H9 (cell line): Measurements from ENCODE around the gene FNDC3B. TPM values are rescaled to one million over a fixed set of nuclear protein-coding genes. Genes with fewer than 3 reads are reported as not detected.
A peak's percentile ranks its signal among the peaks of the same experiment; 100 is the strongest.

ENCODE experiments used
- DNase-seq: peaks from one replicate; pipeline ENCODE4 v3.0.0-alpha.2; 2017
- H2AFZ ChIP-seq: one replicate; pipeline ENCODE4 v1.6.1; 2013; ENCODE audit warnings: mild to moderate bottlenecking, low read length, control low read depth, moderate library complexity
- H2AK5ac ChIP-seq: 2 replicates; pipeline ENCODE4 v1.6.1; 2013; ENCODE audit warnings: low read length, control low read depth, mixed read lengths; ENCODE audit not compliant: insufficient read length
- H2BK120ac ChIP-seq: one replicate; pipeline ENCODE4 v1.6.1; 2013; ENCODE audit warnings: low read depth, mild to moderate bottlenecking, low read length, control low read depth, inconsistent platforms; ENCODE audit not compliant: poor library complexity, severe bottlenecking
- H2BK12ac ChIP-seq: 2 replicates; pipeline ENCODE4 v1.6.1; 2013; ENCODE audit warnings: low read length, control low read depth, mixed read lengths, low read depth; ENCODE audit not compliant: insufficient read length
- H2BK15ac ChIP-seq: 2 replicates; pipeline ENCODE4 v1.6.1; 2013; ENCODE audit warnings: low read depth, low read length, control low read depth
- H2BK20ac ChIP-seq: one replicate; pipeline ENCODE4 v1.6.1; 2013; ENCODE audit warnings: low read depth, mild to moderate bottlenecking, low read length, control low read depth, inconsistent platforms; ENCODE audit not compliant: poor library complexity, severe bottlenecking
- H2BK5ac ChIP-seq: 2 replicates; pipeline ENCODE4 v1.6.1; 2013; ENCODE audit warnings: low read length, control low read depth, mixed read lengths; ENCODE audit not compliant: insufficient read length
- H3K14ac ChIP-seq: 2 replicates; pipeline ENCODE4 v1.6.1; 2013; ENCODE audit warnings: low read length, control low read depth; ENCODE audit not compliant: insufficient read depth
- H3K18ac ChIP-seq: 2 replicates; pipeline ENCODE4 v1.6.1; 2013; ENCODE audit warnings: low read depth, mild to moderate bottlenecking, mixed read lengths, low read length, control low read depth; ENCODE audit not compliant: insufficient read length
- H3K23ac ChIP-seq: 2 replicates; pipeline ENCODE4 v1.6.1; 2013; ENCODE audit warnings: low read length, control low read depth, mixed read lengths, low read depth; ENCODE audit not compliant: insufficient read length
- H3K23me2 ChIP-seq: 2 replicates; pipeline ENCODE4 v1.6.1; 2013; ENCODE audit warnings: low read depth, mild to moderate bottlenecking, mixed read lengths, low read length, control low read depth; ENCODE audit not compliant: insufficient read length, poor library complexity, severe bottlenecking
- H3K27ac ChIP-seq: 2 replicates; pipeline ENCODE4 v1.5.1; 2013; ENCODE audit warnings: low read length, control low read depth, mixed read lengths, low read depth; ENCODE audit not compliant: insufficient read length
- H3K27me3 ChIP-seq: 2 replicates; pipeline ENCODE4 v1.6.1; 2013; ENCODE audit warnings: low read length, control low read depth, inconsistent platforms; ENCODE audit not compliant: insufficient read depth
- H3K4ac ChIP-seq: 2 replicates; pipeline ENCODE4 v1.6.1; 2013; ENCODE audit warnings: low read depth, mild to moderate bottlenecking, control low read depth, inconsistent platforms, low read length, moderate library complexity
- H3K4me1 ChIP-seq: 2 replicates; pipeline ENCODE4 v1.6.1; 2013; ENCODE audit warnings: low read length, control low read depth, inconsistent platforms; ENCODE audit not compliant: insufficient read depth
- H3K4me2 ChIP-seq: 2 replicates; pipeline ENCODE4 v1.6.1; 2013; ENCODE audit warnings: low read length, control low read depth, mixed read lengths; ENCODE audit not compliant: insufficient read length, insufficient read depth
- H3K56ac ChIP-seq: 2 replicates; pipeline ENCODE4 v1.6.1; 2013; ENCODE audit warnings: low read depth, mild to moderate bottlenecking, mixed read lengths, low read length, control low read depth; ENCODE audit not compliant: insufficient read length
- H3K79me1 ChIP-seq: 2 replicates; pipeline ENCODE4 v1.6.1; 2013; ENCODE audit warnings: low read depth, mild to moderate bottlenecking, moderate library complexity, low read length, control low read depth, inconsistent platforms; ENCODE audit not compliant: insufficient read depth, poor library complexity, severe bottlenecking
- H3K79me2 ChIP-seq: 2 replicates; pipeline ENCODE4 v1.6.1; 2013; ENCODE audit warnings: low read length, control low read depth, inconsistent platforms; ENCODE audit not compliant: insufficient read depth
- H3K9ac ChIP-seq: 2 replicates; pipeline ENCODE4 v1.6.1; 2013; ENCODE audit warnings: low read length, control low read depth, mixed read lengths; ENCODE audit not compliant: insufficient read length; ENCODE audit errors: extremely low read depth
- H3K9me3 ChIP-seq: one replicate; pipeline ENCODE4 v1.6.1; 2013; ENCODE audit warnings: low read depth, low read length, inconsistent platforms; ENCODE audit not compliant: control insufficient read depth
- H3T11ph ChIP-seq: one replicate; pipeline ENCODE4 v1.6.1; 2013; ENCODE audit warnings: mild to moderate bottlenecking, low read length, control low read depth, inconsistent platforms
- H4K20me1 ChIP-seq: one replicate; pipeline ENCODE4 v1.6.1; 2013; ENCODE audit not compliant: control insufficient read depth, insufficient read length, insufficient read depth
- H4K5ac ChIP-seq: 2 replicates; pipeline ENCODE4 v1.6.1; 2013; ENCODE audit warnings: low read depth, mild to moderate bottlenecking, mixed read lengths, low read length, control low read depth; ENCODE audit not compliant: insufficient read length
- H4K8ac ChIP-seq: replicated peaks from 2 replicates; pipeline ENCODE4 v1.6.1; 2013; ENCODE audit warnings: low read length, control low read depth, mixed read lengths, low read depth; ENCODE audit not compliant: insufficient read length
- H4K91ac ChIP-seq: 2 replicates; pipeline ENCODE4 v1.6.1; 2013; ENCODE audit warnings: low read depth, mild to moderate bottlenecking, moderate library complexity, mixed read lengths, low read length, control low read depth; ENCODE audit not compliant: insufficient read length
- H3K27ac Mint-ChIP-seq, 3 experiments: 2 replicates in 2 of 3; 3 replicates in 1 of 3; pipeline ENCODE4 v1.8.0; 2020 to 2021; ENCODE audit warnings: mixed read lengths in 3 of 3, mild to moderate bottlenecking in 1 of 3, moderate library complexity in 1 of 3
- H3K27me3 Mint-ChIP-seq: 2 replicates; pipeline ENCODE4 v1.8.0; 2021; ENCODE audit warnings: low read depth, mild to moderate bottlenecking, moderate library complexity, mixed read lengths
- H3K36me3 Mint-ChIP-seq, 3 experiments: 2 replicates in 2 of 3; 3 replicates in 1 of 3; pipeline ENCODE4 v1.8.0; 2020 to 2021; ENCODE audit warnings: low read depth in 3 of 3, mixed read lengths in 3 of 3; ENCODE audit not compliant: insufficient read depth in 1 of 3
- H3K4me1 Mint-ChIP-seq, 2 experiments: 2 replicates each; pipeline ENCODE4 v1.8.0; 2020; ENCODE audit warnings: mixed read lengths in 2 of 2
- H3K4me3 Mint-ChIP-seq, 2 experiments: 2 replicates in 1 of 2; 3 replicates in 1 of 2; pipeline ENCODE4 v1.8.0; 2020 to 2021; ENCODE audit warnings: mild to moderate bottlenecking in 2 of 2, mixed read lengths in 2 of 2, moderate library complexity in 1 of 2
- H3K9me3 Mint-ChIP-seq, 2 experiments: 2 replicates in 1 of 2; 3 replicates in 1 of 2; pipeline ENCODE4 v1.8.0; 2020; ENCODE audit warnings: mild to moderate bottlenecking in 2 of 2, mixed read lengths in 2 of 2, moderate library complexity in 1 of 2
- WGBS: extraction: QIAGEN DNeasy Blood & Tissue Kit; methylation state at CpG from one replicate; pipeline ENCODE4 v1.1.7; 2013; ENCODE audit warnings: missing lambda C conversion rate, low lambda C conversion rate, mixed read lengths; ENCODE audit not compliant: insufficient read length; ENCODE audit errors: extremely low coverage; 5-methylcytosine and 5-hydroxymethylcytosine counted together
- total RNA-seq: library from RNA; stranded (reverse); gene quantifications from 2 replicates; pipeline ENCODE4 v1.2.1, GENCODE V29; 2021
- TF ChIP-seq, protein P1 (sequence below): fragments of 200-600 bp; sonication (generic); conservative IDR thresholded peaks from 3 replicates; pipeline ENCODE4 v1.8.0; 2021; ENCODE audit warnings: antibody characterized with exemption, mild to moderate bottlenecking

Gene FNDC3B
- total RNA-seq, 1 experiment from 2014 or later = 43.8 TPM

DNA sequence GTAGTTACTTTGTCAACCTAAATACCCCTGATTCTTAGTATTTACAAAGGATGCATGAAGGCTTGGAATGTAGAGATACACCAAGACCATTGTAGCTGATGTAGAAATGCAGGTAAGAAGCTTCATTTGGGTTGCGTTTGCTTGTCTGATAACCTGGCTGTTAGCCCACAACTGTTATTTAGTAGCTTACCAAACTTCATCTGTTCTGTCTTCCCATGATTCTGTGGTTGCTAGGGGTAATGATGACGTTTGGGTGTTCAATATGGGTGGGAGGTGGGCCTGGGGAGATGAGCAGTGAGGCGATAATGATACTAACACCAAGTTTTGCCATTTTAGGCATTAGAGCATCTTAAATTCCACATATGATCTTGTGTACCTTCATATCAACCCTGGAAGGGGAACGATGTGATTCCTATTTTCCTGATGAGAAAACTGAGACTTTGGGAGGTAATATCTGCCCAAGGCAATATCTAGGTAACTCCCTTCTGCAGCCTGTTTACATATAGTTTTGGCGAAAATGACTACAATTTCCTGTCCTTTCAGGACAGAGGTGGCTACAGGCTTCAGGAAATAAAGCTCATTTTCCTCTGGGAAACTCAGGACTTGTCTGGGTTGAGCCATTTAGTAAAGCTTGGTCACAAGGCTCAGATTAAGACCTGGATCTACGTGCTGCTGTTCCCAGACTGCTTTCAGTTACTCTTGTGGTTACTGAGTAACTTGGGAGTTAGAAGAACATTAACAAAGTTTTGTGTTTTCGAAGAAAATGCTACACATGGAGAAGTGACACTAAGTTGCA lies 26.8 kb downstream of the FNDC3B start:
- Mint-ChIP-seq H3K36me3 (peaks cover 10 to 14% (median 13%) of the 10 kb centered on the region in 3 experiments), H3K4me3 (peak overlapping the region in 1 of 2 experiments; percentile 24; a peak in 1 of 5 replicates), H3K4me1 (peaks cover 51 to 52% of the 10 kb centered on the region in 2 experiments), H3K9me3 (no peaks in the 10 kb centered on the region; a peak in 1 of 5 replicates), H3K27me3 (no peaks in the 10 kb centered on the region), H3K27ac (peak overlapping the region; percentile 31 to 72 (median 33); a peak in 3 of 7 replicates)
- no peak overlapping the region for H4K91ac ChIP-seq
- peaks cover 9% of the 10 kb centered on the region for H3K4me1 ChIP-seq
- no peak overlapping the region for H2BK12ac ChIP-seq
- H2BK5ac ChIP-seq = no peak overlapping the region
- 0 out of 2 replicates have a peak overlapping the region, but pooled peaks have one; percentile 93 for H2BK15ac ChIP-seq
- no peak overlapping the region for H3T11ph ChIP-seq
- no peaks in the 10 kb centered on the region for H3K9me3 ChIP-seq
- no peak overlapping the region for H3K56ac ChIP-seq
- no peak overlapping the region for H4K5ac ChIP-seq
- H3K27me3 ChIP-seq = no peaks in the 10 kb centered on the region
- H2AK5ac ChIP-seq = no peak overlapping the region
- H3K27ac ChIP-seq = peak overlapping the region; percentile 26
- no peak overlapping the region for H3K14ac ChIP-seq
- DNase-seq = no peak
- no peak overlapping the region for H3K18ac ChIP-seq
- H3K23me2 ChIP-seq = no peaks in the 10 kb centered on the region
- TF ChIP-seq, protein P1, sequence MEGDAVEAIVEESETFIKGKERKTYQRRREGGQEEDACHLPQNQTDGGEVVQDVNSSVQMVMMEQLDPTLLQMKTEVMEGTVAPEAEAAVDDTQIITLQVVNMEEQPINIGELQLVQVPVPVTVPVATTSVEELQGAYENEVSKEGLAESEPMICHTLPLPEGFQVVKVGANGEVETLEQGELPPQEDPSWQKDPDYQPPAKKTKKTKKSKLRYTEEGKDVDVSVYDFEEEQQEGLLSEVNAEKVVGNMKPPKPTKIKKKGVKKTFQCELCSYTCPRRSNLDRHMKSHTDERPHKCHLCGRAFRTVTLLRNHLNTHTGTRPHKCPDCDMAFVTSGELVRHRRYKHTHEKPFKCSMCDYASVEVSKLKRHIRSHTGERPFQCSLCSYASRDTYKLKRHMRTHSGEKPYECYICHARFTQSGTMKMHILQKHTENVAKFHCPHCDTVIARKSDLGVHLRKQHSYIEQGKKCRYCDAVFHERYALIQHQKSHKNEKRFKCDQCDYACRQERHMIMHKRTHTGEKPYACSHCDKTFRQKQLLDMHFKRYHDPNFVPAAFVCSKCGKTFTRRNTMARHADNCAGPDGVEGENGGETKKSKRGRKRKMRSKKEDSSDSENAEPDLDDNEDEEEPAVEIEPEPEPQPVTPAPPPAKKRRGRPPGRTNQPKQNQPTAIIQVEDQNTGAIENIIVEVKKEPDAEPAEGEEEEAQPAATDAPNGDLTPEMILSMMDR = no peak
- no peak overlapping the region for H4K8ac ChIP-seq
- no peak overlapping the region for H3K4ac ChIP-seq
- H4K20me1 ChIP-seq = peaks cover 2% of the 10 kb centered on the region
- no CpG with 5 or more reads among the region's 7 CpGs for WGBS
- no peak overlapping the region for H3K9ac ChIP-seq
- H3K23ac ChIP-seq = peak overlapping the region; percentile 62
- peak overlapping the region; percentile 8 for H3K4me2 ChIP-seq
- peaks cover 21% of the 10 kb centered on the region; the same call in 1 of the 2 replicates for H3K79me2 ChIP-seq
- H3K79me1 ChIP-seq = peaks cover 7% of the 10 kb centered on the region
- no peak overlapping the region for H2AFZ ChIP-seq
- no peak overlapping the region for H2BK120ac ChIP-seq
- no peak overlapping the region for H2BK20ac ChIP-seq
